Right lung (tissue), 5 donors: Measurements from ENCODE around the gene ERBB4. TPM values are rescaled to one million over a fixed set of nuclear protein-coding genes. Genes with fewer than 3 reads are reported as not detected.
"Not testable (repeated sequence)": the region's sequence is repeated elsewhere in the genome, so short reads cannot be mapped to it uniquely, and the experiment has no call there.

Source experiments
- DNase-seq, 2 donors: peaks; one replicate each; pipeline ENCODE4 v3.0.0-alpha.2; 2013
- polyA plus RNA-seq, 5 donors: library from polyadenylated mRNA; unstranded; fragments of 120-200 nt; gene quantifications; one replicate each; pipeline versions ENCODE4 v1.2.1 to v1.2.3, GENCODE V29; 2013; ENCODE audit warnings: inconsistent platforms in 1 of 5, low replicate concordance in 1 of 5; ENCODE audit not compliant: insufficient read length in 5 of 5, insufficient read depth in 1 of 5

Gene ERBB4
- polyA plus RNA-seq, 5 donors: 0.90 to 1.9 (median 1.2) TPM

- DNase-seq: no peak
Observed at GRCh38 chr2:212528106-212528856, 10.3 kb downstream of the ERBB4 start.

GRCh38 chr2:212526059-212526458 lies 12.5 kb downstream of the ERBB4 start:
- no peak for DNase-seq

- DNase-seq: no peak
Observed at GRCh38 chr2:212523756-212524155, 14.8 kb downstream of the ERBB4 start.

- no peak for DNase-seq
Observed at GRCh38 chr2:212520340-212520739, 18.3 kb downstream of the ERBB4 start.

- DNase-seq: no peak
Observed at GRCh38 chr2:212517693-212518092, 20.9 kb downstream of the ERBB4 start.

GRCh38 chr2:212505586-212505985 lies 33.0 kb downstream of the ERBB4 start:
- no peak for DNase-seq

GRCh38 chr2:212495046-212495445 lies 43.6 kb downstream of the ERBB4 start:
- DNase-seq: no peak

- DNase-seq: no peak
Observed at GRCh38 chr2:212494418-212495020, 44.1 kb downstream of the ERBB4 start.

GRCh38 chr2:212489719-212490346 lies 48.8 kb downstream of the ERBB4 start:
- no peak for DNase-seq

GRCh38 chr2:212488611-212489010 lies 50.0 kb downstream of the ERBB4 start:
- DNase-seq: no peak

GRCh38 chr2:212484563-212485080 lies 54.0 kb downstream of the ERBB4 start:
- DNase-seq: no peak

GRCh38 chr2:212480447-212480846 lies 58.2 kb downstream of the ERBB4 start:
- DNase-seq: no peak

GRCh38 chr2:212477571-212477970 lies 61.0 kb downstream of the ERBB4 start:
- DNase-seq: no peak

- no peak for DNase-seq
Observed at GRCh38 chr2:212473211-212473610, 65.4 kb downstream of the ERBB4 start.

- DNase-seq: not testable (repeated sequence)
Observed at GRCh38 chr2:212467551-212467950, 71.1 kb downstream of the ERBB4 start.

- no peak for DNase-seq
Observed at GRCh38 chr2:212465456-212465855, 73.1 kb downstream of the ERBB4 start.

GRCh38 chr2:212461708-212462107 lies 76.9 kb downstream of the ERBB4 start:
- not testable (repeated sequence) for DNase-seq

GRCh38 chr2:212454149-212454548 lies 84.5 kb downstream of the ERBB4 start:
- DNase-seq: no peak

- DNase-seq: no peak
Observed at GRCh38 chr2:212451786-212452231, 86.8 kb downstream of the ERBB4 start.

- DNase-seq: no peak
Observed at GRCh38 chr2:212448698-212449097, 89.9 kb downstream of the ERBB4 start.

GRCh38 chr2:212441821-212442220 lies 96.8 kb downstream of the ERBB4 start:
- DNase-seq: no peak

- DNase-seq: no peak
Observed at GRCh38 chr2:212441141-212441540, 97.5 kb downstream of the ERBB4 start.
